Activated CD8-positive, alpha-beta memory T cell treated with anti-CD3 and anti-CD28 coated beads for 36 hours (primary cell): ENCODE results near the gene COPS7B. TPM values are rescaled to one million over a fixed set of nuclear protein-coding genes. Genes with fewer than 3 reads are reported as not detected.

Source experiments
- CTCF ChIA-PET: fragments of 350-600 bp; sonication (Branson Sonifier 250); formaldehyde crosslinking; loops from one replicate; lab custom pipeline; 2021; ENCODE audit warnings: antibody characterized with exemption; lab: Charles Lee
- POLR2A ChIA-PET: fragments of 350-600 bp; sonication (Branson Sonifier 250); formaldehyde crosslinking; loops from one replicate; lab custom pipeline; 2021; ENCODE audit warnings: antibody characterized with exemption; lab: Charles Lee
- total RNA-seq, 2 experiments: library from RNA; stranded (reverse); gene quantifications; one replicate each; pipeline ENCODE4 v1.2.3, GENCODE V29; 2021

Gene COPS7B
- total RNA-seq, 2 experiments from 2014 or later, result 54.6 to 56.1 TPM

DNA sequence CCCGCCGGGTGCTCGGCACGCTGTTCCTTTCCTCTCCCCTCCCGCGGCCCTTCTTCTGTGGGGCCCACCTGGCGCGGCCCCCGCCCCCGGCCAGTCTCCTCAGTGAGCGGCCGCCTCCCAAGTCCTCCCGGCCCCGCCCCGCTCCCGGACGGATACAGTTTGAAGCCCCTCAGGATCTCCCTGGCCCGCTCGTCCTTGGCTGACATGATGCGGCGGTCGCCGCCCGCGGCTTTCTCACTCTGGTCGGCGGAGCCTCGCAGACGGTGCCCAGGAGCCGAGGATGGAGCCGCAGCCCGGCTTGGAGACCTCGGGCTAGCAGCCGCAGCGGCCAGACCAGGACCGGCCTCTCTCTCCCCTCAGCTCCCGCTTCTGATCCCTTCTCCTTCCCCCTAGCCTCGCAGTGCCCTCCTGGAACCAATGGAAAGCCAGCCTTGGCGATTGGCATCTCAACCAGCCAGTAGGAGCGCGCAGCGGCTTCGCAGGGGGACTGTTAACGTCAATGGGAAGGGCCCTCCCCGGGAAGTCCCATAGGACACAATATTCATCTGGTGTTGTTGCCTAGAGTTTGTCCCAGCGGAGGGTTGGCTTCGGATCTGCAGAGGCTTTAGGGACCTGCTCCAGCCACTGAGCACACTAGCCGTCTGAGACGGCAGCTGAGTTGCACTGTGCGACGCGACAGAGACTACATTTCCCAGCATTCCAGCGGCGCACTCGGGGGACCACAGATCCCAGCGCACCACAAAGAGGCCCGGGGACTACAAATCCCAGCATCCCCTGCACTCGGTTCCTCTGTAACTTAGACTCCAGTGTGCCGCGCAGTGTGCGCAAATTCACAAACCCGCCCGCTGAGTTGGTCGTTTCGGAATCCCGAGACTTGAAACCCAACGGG, 5.1 kb upstream of the COPS7B start, which contains the start of gene PDE6D:
TSS of gene PDE6D (minus strand) at position 374 of the 889 bp plus-strand sequence. CDS start at position 206, 168 bp downstream.
- POLR2A ChIA-PET, result interaction anchor here (1.3 kb wide), 1 partner anchor 73 kb away, joined by 3 read pairs; the partner anchor contains the start of gene PTMA

DNA sequence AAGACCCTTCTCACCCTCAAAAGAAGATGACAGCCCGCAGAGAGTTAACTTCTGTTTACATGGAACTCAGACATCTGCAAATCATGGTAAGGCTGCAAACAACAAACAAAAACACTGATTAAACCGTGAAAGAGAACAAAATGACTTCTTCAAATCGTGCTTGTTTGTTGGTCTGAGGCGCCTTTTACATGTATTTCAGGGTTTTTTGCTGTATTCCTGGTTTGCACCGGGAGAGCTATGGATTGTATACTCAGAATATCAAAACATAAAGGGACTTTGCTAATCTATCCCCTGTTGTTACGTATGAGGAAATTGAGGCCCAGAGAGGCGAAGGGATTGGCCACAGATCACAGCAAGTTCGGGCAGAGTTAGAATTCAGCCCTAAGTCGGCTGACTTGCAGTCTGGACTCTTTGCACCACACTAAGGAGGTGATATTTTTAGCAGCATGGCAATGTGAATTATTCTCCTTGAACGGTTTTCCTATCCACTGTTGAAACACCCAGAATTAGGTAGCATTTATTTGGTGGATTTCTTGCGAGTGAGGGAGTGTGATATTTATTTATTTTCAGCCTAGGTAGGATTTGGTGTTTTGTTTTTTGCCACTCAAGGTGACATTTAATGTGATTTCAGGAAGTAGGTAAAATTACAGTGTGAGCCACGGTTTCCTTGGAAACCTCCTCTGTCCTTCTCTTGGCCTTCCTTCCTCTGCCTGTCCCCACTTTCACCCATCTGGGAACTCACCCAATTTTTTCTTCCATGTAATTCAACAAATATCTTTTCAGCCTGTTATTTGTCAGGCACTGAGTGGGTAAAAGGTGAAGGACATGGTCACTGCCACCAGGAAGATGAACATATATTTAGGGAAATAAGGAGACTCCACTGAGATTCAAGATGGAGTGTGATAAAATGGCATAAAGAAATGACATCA, 4.2 kb upstream of the COPS7B start:
- ChIA-PET POLR2A (interaction anchor here (1.3 kb wide), 1 partner anchor 74 kb away, joined by 3 read pairs; the partner anchor contains the start of gene PTMA), CTCF (interaction anchor here (0.6 to 1.0 kb wide), 2 partner anchors 67 to 168 kb away, joined by 3 to 4 read pairs; no protein-coding TSS in a partner anchor)

More for the DNA sequence above, 5.1 kb upstream of the COPS7B start, which contains the start of gene PDE6D:
- CTCF ChIA-PET, result interaction anchor here (0.5 to 1.0 kb wide), 2 partner anchors 66 to 584 kb away, joined by 3 to 4 read pairs; no protein-coding TSS in a partner anchor

DNA sequence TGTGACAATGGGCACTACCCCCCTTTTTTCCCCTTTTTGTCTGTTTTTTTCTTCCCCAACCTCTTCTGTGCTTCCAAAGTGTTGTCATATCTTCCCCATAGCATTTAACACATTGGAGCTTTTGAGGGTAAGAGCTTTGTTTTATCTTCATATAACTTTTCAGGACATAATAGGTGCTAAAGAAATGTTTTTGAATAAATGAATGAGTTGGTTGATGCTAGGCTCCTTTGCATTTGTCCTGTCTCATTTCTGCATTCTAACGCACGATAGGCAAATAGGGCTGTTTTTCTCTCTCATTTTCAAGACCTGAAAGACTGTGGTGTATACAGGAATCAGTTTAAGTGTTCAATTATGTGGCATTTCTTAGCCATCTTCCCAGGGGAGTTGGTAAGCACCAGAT, 832 bp upstream of the COPS7B start:
- ChIA-PET POLR2A (interaction anchor here (0.6 kb wide), 1 partner anchor 321 kb away, joined by 3 read pairs; the partner anchor contains the start of gene NCL), CTCF (interaction anchor here (1.0 to 2.0 kb wide), 5 partner anchors 13 to 115 kb away, joined by 3 to 5 read pairs (median 3); no protein-coding TSS in a partner anchor)

DNA sequence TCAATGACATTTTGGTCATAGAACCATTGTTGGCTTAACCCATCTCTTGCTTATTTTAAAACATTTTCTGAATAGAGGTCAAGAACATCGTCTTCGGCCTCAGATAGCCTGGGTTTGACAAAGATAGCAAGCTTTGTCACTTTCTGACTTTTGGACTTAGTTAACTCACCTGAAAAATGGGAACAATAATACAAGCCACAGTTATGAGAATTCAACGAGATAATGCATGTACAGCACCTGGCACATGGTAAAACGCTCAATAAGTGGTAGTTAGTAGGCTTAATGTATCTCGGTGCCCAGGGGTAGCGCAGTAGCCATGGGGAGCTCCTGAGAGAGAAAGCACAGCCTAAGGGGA, 446 bp upstream of the COPS7B start:
- ChIA-PET CTCF (interaction anchor here (0.8 to 2.0 kb wide), 6 partner anchors 13 to 115 kb away, joined by 3 to 5 read pairs (median 3); no protein-coding TSS in a partner anchor), POLR2A (interaction anchor here (0.6 kb wide), 1 partner anchor 321 kb away, joined by 3 read pairs; the partner anchor contains the start of gene NCL)

DNA sequence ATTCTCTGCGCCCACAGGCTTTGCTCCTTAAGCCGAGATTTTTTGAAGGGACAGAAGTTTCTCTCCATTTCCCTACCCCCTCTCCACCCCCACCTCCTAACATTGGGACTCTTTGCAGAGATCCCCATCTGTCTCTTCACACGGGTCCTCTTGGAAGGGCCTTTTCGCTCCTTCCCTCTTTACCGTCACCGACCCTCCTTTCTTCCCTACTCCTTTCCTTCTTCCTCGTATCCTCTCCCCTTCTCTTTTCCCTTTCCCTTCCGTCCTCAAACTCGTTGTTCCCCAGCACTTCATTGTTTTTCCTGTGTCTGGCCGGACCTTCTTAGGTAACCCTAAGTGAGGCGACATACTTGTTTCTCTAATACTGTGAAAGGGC, 660 bp downstream of the COPS7B start:
- CTCF ChIA-PET, result interaction anchor here (2.0 kb wide), 1 partner anchor 12 kb away, joined by 5 read pairs; no protein-coding TSS in a partner anchor
- POLR2A ChIA-PET, result no interaction called here

DNA sequence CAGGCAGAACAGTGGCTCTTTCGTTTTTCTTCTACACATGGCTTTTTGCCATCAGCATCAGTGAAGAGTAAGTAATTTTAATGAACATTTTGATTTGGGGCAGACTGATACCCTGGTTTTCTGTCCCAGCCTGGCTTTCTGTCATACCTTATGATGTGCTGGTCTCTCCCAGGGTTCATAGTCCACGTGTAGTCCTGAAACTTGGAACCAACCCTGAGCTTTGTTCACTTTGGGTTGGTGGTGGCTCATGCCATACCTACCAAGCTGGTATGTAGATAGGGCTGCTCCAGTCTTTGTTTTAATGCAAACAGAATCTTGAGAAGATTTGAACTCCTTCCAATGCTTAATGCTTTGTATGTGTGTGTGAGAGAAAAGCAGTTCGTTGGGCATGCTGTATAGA, 4.9 kb downstream of the COPS7B start:
- CTCF ChIA-PET, result no interaction called here
- POLR2A ChIA-PET, result no interaction called here

DNA sequence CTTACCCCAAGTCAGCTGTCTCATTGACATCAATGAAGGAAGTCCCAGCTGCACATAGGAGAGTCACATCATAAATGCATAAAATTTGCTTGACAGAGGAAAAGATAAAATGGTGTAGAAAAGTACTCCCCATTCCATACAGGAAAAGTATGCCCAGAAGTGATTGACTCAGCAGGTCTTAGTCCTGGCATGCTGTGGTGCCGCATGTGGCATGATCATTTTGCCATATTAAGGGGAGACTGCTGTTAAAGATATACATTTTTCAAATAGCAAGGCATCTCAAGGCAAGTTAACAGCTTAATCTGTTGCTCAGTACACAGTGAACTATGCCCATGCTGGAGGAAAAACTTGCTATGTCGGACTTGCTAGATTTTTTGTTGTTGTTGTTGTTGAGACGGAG, 8.1 kb downstream of the COPS7B start:
- CTCF ChIA-PET, result no interaction called here
- POLR2A ChIA-PET, result no interaction called here

DNA sequence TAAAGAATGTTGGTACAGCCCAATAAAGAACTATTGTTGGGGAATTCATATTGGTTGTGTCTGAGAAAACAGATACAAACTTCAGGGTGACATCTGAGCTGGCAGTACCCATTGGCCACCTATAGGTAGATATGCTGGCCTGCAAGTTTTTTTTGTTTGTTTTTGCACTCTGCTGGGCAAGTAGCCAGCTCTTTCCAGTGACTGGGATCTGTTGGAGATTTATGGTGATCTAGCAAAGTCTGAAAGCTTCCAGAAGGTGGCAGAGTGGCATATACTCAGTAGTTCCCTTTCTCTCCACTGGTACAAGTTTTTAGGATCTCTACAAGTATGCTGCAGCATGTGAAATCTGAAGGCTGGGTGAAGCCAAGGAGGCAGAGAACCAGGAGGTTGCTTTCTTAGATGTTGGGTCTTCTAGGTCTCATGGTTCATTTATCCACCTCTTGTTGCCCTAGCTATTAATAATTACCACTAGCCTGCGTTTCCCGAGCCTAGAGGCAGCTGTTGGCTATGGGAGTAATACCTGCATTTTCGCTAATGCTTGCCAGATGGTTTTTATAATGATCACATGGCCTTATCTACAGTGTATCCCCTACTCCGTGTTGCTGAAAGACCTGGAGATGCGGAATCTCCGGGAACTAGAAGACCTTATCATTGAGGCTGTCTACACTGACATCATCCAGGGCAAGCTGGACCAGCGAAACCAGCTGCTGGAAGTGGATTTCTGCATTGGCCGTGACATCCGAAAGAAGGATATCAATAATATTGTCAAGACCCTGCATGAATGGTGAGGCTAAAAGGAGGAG, 9.5 kb downstream of the COPS7B start:
- POLR2A ChIA-PET, result no interaction called here
- CTCF ChIA-PET, result no interaction called here

DNA sequence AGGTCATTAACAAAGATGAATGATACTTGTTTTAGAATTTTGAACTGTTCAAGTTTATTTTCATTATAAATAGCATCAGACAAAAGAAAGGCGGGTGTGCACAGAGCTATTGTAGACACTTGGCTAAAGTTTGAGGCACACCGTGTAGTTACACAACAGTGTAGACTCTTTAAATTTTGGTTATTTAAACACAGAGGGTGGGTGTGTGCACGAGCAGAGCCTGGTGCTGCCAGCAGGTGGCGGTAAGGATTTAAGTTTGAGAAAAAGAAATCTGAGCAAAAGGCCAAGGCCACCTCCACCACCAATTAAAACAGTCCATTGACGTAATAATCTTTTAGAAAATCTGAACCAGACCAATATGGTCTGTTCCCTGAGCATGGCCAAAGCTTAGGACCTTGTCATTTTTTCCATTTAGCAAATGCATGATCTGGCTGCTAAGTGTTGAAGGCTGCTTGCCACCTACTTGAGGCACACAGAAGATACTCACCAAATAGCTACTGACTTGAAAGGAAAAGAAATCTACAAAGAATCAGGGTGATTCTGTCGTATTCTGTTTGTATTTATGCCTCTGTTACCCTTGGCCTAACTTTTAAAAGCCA, 14.3 kb downstream of the COPS7B start:
- POLR2A ChIA-PET, result no interaction called here

DNA sequence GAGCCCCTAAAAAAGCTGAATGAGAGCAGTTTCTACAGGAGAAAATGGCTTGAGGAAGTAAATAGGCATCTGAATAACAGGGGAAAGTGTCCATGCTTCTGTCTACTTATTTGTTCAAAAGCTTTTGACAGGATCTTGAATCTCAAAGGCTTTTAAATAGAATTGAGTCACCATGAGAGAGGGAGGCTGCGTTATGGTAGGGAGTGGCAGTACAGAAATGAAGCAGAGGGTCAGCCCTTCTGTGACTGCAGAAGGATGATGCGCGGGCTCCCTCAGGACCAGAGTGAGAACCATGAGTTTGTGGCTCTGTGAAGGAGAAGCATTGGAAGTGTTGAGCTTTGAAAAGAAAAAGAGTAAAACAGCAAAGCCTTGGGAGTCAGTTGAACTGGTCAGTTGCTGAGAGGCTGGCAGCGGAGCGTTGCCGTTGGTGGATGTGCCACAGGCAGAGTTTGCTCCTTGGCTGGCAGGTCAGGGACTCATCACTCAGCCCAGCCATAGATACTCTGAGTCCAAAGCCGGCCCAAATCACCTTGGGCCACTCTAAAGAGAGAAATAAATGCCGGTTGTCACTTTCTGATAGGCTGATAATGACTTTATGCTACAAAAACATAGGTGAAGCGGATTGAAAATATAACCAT, 17.4 kb downstream of the COPS7B start:
- ChIA-PET CTCF (no interaction called here), POLR2A (no interaction called here)

More for the DNA sequence above, 14.3 kb downstream of the COPS7B start:
- CTCF ChIA-PET, result interaction anchor here (0.6 to 1.3 kb wide), 4 partner anchors 16 to 492 kb away, joined by 3 to 4 read pairs (median 3); no protein-coding TSS in a partner anchor

DNA sequence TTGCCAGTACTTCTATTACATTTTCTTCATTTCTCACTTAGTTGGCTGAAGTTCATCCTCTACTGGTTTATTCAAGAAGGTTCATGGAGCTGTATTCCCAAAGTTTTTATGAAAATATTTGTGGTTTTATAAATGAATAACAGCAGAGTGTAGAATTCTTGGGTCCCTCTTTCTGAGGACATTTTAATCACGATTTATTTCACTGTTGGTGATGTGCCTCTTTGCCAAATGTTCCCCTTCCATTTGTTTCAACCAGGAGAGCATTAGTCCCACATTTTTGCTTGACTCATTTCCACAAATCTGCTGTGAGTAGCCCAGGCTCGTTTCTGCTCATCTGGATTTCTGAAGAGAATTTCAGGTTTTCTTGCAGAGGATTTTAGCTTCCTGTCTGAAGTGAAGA, 20.8 kb downstream of the COPS7B start:
- ChIA-PET POLR2A (no interaction called here), CTCF (interaction anchor here (0.6 kb wide), 1 partner anchor 407 kb away, joined by 3 read pairs; no protein-coding TSS in a partner anchor)

DNA sequence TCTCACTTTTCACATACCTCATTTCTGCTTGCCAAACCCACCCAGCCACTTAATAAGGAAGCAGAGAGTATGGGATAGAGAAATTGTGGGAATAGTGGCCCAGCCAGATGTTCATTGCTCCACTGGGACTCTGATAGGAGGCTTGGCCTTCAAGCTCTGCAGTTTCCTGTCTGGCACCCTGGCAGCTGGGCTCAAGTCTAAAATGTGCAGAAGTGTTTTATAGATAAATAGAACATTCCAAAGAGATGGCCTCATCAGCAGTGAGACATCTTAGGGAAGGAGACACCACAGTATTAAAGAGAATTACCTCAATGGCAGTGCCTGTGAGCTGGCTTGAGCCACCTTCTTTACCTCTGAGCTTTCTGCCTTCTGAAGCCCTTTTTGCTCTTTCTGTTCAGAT, 24.7 kb downstream of the COPS7B start:
- CTCF ChIA-PET, result no interaction called here
- POLR2A ChIA-PET, result no interaction called here

DNA sequence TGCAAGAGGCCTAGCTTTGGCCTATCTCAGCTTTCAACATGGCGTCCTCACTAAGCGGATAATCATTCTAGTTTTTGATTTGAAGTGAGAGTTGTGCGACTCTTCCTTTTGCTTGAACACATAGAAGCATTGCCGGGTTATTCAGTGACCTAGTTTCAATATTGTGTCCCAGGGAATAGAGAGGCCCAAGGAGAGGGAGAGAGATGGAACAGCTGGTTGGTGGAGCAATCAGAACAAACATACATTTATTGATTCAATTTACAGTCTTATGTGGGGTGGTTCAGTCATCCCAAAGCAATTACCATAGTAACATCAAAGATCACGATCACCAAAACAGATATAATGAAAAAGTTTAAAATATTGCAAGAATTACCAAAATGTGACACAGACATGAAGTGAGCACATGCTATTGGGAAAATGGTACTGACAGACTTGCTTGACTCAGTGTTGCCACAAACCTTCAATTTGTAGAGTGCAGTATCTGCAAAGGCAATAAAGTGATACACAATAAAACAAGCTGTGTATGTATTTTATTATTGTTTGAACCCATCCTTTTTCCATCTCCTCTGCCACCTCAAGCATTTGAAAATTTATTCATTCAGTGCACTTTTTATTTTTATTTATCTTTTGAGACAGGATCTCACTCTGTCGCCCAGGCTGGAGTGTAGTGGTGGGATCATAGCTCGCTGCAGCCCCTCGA, 30.2 kb downstream of the COPS7B start:
- ChIA-PET CTCF (interaction anchor here (0.6 kb wide), 1 partner anchor 613 kb away, joined by 3 read pairs; no protein-coding TSS in a partner anchor), POLR2A (interaction anchor here (0.6 kb wide), 1 partner anchor 596 kb away, joined by 3 read pairs; no protein-coding TSS in a partner anchor)

DNA sequence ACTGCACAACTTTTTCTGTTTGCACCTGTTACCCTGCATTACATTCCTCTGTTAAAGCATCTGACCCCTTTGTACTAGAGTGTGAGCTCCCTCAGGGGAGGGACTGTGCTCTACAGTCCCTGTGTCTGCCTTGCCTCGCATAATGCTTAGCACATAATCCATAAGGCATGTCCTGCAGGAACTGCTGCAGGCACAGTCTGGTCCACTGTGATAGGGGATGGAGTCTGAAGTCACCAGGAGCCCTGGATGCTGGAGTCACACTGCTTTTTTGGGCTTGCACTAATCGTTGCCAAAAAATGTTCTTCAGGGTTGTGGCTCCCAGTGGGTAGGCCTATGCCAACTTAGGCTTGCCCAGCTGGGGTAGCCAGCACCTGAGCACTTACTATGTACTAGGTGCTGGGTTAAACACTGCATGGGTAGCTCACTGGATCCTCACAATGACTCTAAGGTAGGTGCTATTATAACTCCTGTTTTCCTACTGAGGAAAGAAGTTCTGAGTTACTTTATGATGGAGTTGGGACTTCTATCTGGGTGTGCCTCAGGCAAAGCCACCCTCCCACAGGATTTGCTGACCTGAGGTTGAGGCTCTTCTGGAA, 33.3 kb downstream of the COPS7B start:
- POLR2A ChIA-PET, result no interaction called here
- CTCF ChIA-PET, result interaction anchor here (1.2 kb wide), 1 partner anchor 18 kb away, joined by 3 read pairs; no protein-coding TSS in a partner anchor

DNA sequence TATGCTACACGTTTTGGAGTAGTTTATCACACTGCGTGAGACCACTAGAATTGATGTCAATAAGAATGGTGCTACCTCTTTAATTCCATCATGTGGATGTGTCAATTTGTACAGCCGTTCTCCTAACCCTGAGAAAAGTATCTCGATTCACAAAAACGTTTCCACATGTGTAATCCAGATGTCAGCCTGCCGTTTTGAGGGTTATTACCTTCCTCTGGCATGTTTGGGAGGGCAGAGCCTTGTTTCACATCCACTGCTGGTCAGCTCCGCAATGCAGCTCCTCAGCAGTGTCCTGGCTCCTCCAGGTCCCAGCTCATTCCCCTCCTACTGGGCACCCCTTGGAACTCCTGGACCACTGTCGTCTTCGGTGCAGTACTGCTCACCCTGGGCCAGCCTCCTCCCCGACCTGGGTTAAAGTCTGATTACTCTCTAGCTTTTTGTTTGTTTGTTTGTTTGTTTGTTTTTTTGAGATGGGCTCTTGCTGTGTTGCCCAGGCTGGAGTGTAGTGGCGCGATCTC, 34.6 kb downstream of the COPS7B start:
- CTCF ChIA-PET, result no interaction called here
- POLR2A ChIA-PET, result no interaction called here

DNA sequence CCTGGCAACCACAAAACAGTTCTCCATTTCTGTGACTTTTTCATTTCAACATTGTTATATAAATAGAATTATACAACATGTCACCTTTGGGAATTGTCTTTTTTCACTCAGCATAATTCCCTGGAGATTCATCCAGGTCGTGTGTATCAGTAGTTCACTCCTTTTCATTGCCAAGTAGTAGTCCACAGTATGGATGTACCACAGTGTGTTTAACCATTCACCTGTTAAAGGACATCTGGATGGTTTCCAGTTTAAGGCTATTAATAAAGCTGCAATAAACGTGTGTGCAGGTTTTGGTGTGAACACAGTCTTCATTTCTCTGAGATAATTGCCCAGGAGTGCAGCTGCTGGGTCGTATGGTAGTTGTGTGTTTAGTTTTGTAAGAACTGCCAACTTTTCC, 35.7 kb downstream of the COPS7B start:
- ChIA-PET CTCF (interaction anchor here (0.6 kb wide), 1 partner anchor 590 kb away, joined by 4 read pairs; no protein-coding TSS in a partner anchor), POLR2A (no interaction called here)
